Kidney (tissue), 14 donors: ENCODE measurements around the gene ADAMTS10. TPM values are rescaled to one million over a fixed set of nuclear protein-coding genes. Genes with fewer than 3 reads are reported as not detected.
"Not testable (repeated sequence)": the region's sequence is repeated elsewhere in the genome, so short reads cannot be mapped to it uniquely, and the experiment has no call there.

ENCODE experiments used
- DNase-seq, 5 donors: peaks; one replicate each; pipeline ENCODE4 v3.0.0-alpha.2; 2013 to 2020
- FAIRE-seq: peaks from 2 replicates; lab custom pipeline; 2012; peaks lifted over from hg19 to GRCh38; lab: Jason Lieb, UNC
- H3K27ac ChIP-seq, 2 donors: one replicate each; pipeline ENCODE4 v1.7.0; 2013; ENCODE audit warnings: low read depth in 2 of 2, low read length in 2 of 2, inconsistent platforms in 1 of 2
- H3K27me3 ChIP-seq: one replicate; pipeline ENCODE4 v1.7.1; 2013; ENCODE audit warnings: low read length, inconsistent platforms; ENCODE audit not compliant: control insufficient read depth, insufficient read depth
- H3K36me3 ChIP-seq, 3 donors: one replicate each; pipeline versions ENCODE4 v1.7.0 to v1.7.1; 2013; ENCODE audit warnings: low read length in 3 of 3, control low read depth in 1 of 3, inconsistent platforms in 1 of 3; ENCODE audit not compliant: insufficient read depth in 3 of 3, control insufficient read depth in 2 of 3
- H3K4me1 ChIP-seq, 3 donors: one replicate each; pipeline versions ENCODE4 v1.7.0 to v1.7.1; 2013; ENCODE audit warnings: low read length in 3 of 3, inconsistent platforms in 1 of 3, low read depth in 1 of 3; ENCODE audit not compliant: control insufficient read depth in 2 of 3, insufficient read depth in 2 of 3
- H3K4me3 ChIP-seq, 3 donors: one replicate each; pipeline versions ENCODE4 v1.7.0 to v1.8.1; 2013; ENCODE audit warnings: low read length in 3 of 3, control low read depth in 1 of 3, inconsistent platforms in 1 of 3
- H3K9ac ChIP-seq, 3 donors: one replicate each; pipeline versions ENCODE4 v1.7.0 to v1.7.1; 2013; ENCODE audit warnings: low read length in 3 of 3, control low read depth in 1 of 3, inconsistent platforms in 1 of 3
- H3K9me3 ChIP-seq, 3 donors: one replicate each; pipeline versions ENCODE4 v1.7.0 to v1.7.1; 2013; ENCODE audit warnings: low read length in 3 of 3, control low read depth in 1 of 3, inconsistent platforms in 1 of 3; ENCODE audit not compliant: control insufficient read depth in 2 of 3, insufficient read depth in 1 of 3
- intact Hi-C: fragments of 100-400 bp; cut with DNase I; formaldehyde crosslinking; loops from one replicate; pipeline ENCODE4 v1.11.1; 2022
- polyA plus RNA-seq: library from polyadenylated mRNA; stranded (reverse); fragments of 350-450 nt; fragmentation: Illumina TruSeq; extraction: RNeasy Lipid Tissue Mini Kit (QIAGEN cat#74804); gene quantifications from one replicate; pipeline ENCODE4 v1.2.3, GENCODE V29; 2014; ENCODE audit warnings: low read depth, low replicate concordance; ENCODE audit not compliant: insufficient read depth
- total RNA-seq: library from RNA; stranded (reverse); fragmentation: NEBNext Ultra II Directional; extraction: Animal tissue kit (Norgen Biotek cat#: 25700); gene quantifications from one replicate; pipeline ENCODE4 v1.2.1, GENCODE V29; 2021
- TF ChIP-seq, protein P1 (sequence below): IDR thresholded peaks from 3 replicates; pipeline ENCODE4 v1.5.1; 2012; ENCODE audit warnings: mild to moderate bottlenecking, moderate library complexity, borderline replicate concordance; ENCODE audit not compliant: insufficient read depth; ENCODE audit errors: extremely low read depth
- donor health status: control.
- donor health status: control.
- donor health status: control.
- donor health status: control.
- donor health status: control.
- donor health status: DM: yes; HTN: yes; CAD: no.
- donor health status: Normal renal cell carcinoma (clear cell type).

The ADAMTS10 gene
- total and polyA plus RNA-seq, 2 donors from 2014 or later: 8.9 to 48.8 TPM

- no peak for DNase-seq
- H3K27ac ChIP-seq: no peak overlapping the region
These were observed 27.6 kb upstream of the ADAMTS10 start for GRCh38 chr19:8638078-8638619.

DNA sequence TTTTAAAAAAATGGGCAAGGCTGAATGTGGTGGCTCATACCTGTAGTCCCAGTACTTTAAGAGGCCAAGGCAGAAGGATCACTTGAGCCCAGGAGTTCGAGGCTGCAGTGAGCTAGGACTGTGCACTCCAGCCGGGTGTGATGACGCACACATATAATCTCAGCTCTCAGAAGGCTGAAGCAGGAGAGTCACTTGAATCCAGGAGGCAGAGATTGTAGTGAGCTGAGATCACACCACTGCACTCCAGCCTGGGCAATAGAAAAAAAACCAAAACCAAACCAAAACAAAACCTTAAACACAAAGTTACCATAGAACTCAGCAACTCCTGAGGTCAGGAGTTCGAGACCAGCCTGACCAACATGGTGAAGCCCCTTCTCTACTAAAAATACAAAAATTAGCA is 26.6 kb upstream of the ADAMTS10 start:
- H3K4me3 ChIP-seq, intact Hi-C loops, H3K9ac ChIP-seq, H3K27me3 ChIP-seq, H3K9me3 ChIP-seq, DNase-seq, FAIRE-seq, H3K4me1 ChIP-seq, H3K36me3 ChIP-seq, H3K27ac ChIP-seq: not testable (repeated sequence)

More at GRCh38 chr19:8638078-8638619, 27.6 kb upstream of the ADAMTS10 start:
- H3K36me3 ChIP-seq: no peaks in the 10 kb centered on the region
- intact Hi-C loops: no loop called here
- no peaks in the 10 kb centered on the region for H3K4me1 ChIP-seq
- no peaks in the 10 kb centered on the region for H3K27me3 ChIP-seq
- no peak for FAIRE-seq
- no peak overlapping the region for H3K9ac ChIP-seq
- TF ChIP-seq, protein P1, sequence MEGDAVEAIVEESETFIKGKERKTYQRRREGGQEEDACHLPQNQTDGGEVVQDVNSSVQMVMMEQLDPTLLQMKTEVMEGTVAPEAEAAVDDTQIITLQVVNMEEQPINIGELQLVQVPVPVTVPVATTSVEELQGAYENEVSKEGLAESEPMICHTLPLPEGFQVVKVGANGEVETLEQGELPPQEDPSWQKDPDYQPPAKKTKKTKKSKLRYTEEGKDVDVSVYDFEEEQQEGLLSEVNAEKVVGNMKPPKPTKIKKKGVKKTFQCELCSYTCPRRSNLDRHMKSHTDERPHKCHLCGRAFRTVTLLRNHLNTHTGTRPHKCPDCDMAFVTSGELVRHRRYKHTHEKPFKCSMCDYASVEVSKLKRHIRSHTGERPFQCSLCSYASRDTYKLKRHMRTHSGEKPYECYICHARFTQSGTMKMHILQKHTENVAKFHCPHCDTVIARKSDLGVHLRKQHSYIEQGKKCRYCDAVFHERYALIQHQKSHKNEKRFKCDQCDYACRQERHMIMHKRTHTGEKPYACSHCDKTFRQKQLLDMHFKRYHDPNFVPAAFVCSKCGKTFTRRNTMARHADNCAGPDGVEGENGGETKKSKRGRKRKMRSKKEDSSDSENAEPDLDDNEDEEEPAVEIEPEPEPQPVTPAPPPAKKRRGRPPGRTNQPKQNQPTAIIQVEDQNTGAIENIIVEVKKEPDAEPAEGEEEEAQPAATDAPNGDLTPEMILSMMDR: no peak
- no peak overlapping the region for H3K4me3 ChIP-seq
- peaks cover 0 to 5% (median 0%) of the 10 kb centered on the region in 3 donors for H3K9me3 ChIP-seq

DNA sequence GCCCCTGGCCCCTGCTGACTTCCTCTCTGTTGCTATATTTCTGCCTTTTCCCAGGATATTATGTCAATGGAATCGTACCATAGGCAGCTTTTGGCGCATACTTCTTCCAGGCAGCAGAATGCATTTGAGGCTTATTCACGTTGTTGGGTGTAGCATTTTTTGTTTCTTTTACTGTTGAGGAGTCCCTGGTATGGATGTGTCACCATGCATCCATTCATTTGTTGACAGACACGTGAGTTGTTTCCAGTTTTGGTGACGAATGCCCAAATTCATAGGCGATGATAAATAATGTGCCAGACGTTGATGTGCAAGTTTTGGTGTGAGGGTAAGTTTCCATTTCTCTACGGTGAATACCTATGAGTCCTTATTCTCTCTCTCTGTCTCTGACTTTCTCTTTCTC is 24.9 kb upstream of the ADAMTS10 start:
- Histone ChIP-seq H3K9ac (no peak overlapping the region), H3K4me3 (no peak overlapping the region), H3K9me3 (peaks cover 0 to 3% (median 0%) of the 10 kb centered on the region in 3 donors), H3K36me3 (no peaks in the 10 kb centered on the region), H3K27me3 (no peaks in the 10 kb centered on the region), H3K4me1 (no peaks in the 10 kb centered on the region), H3K27ac (no peak overlapping the region)
- DNase-seq (no peak), FAIRE-seq (no peak)
- intact Hi-C loops: no loop called here
- TF ChIP-seq, protein P1: no peak

DNA sequence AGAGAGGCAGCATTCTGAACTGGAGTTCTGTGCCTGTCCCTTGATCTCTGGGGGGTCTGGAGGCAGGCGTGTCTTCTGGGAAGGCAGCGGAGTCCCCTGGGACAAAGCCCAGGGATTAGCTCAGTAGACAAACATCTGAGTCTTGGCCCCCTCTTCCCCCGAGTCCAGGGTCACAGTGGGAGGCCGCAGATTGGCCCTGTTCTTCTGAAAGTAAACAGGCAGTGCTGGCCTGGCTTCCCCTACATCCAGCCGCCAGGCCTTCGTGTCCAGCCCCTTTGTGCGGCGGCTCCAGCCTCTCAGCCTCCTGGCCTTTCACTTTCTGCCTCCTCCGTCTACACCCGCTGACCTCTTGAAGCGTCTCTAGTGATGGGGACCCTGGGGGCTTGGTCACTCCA is 20.9 kb upstream of the ADAMTS10 start:
- no peak overlapping the region for H3K4me3 ChIP-seq
- no peaks in the 10 kb centered on the region for H3K27me3 ChIP-seq
- intact Hi-C loops: no loop called here
- peak in 2 of 5 donors; percentile 59 to 95 for DNase-seq
- FAIRE-seq: no peak
- H3K36me3 ChIP-seq: no peaks in the 10 kb centered on the region
- no peak overlapping the region for H3K9ac ChIP-seq
- no peaks in the 10 kb centered on the region for H3K4me1 ChIP-seq
- TF ChIP-seq, protein P1: no peak
- peak overlapping the region in 1 of 2 donors; percentile 41 for H3K27ac ChIP-seq
- H3K9me3 ChIP-seq: peaks cover 0 to 4% (median 0%) of the 10 kb centered on the region in 3 donors
